GM12874 (cell line): ENCODE results near the gene LRRC8E.

Experiments
- CTCF ChIP-seq: IDR thresholded peaks from 2 replicates; pipeline ENCODE4 v1.5.1; 2011; ENCODE audit warnings: low read depth, mild to moderate bottlenecking, control low read depth, low read length, moderate library complexity; ENCODE audit not compliant: insufficient read depth

The LRRC8E gene

GRCh38 chr19:7921302-7921966 is 33.1 kb downstream of the LRRC8E start:
- TF ChIP-seq CTCF: no peak

- TF ChIP-seq CTCF: no peak
Observed at GRCh38 chr19:7921967-7922835, 33.9 kb downstream of the LRRC8E start.

- TF ChIP-seq CTCF: no peak
Observed at GRCh38 chr19:7922836-7923195, 34.5 kb downstream of the LRRC8E start.

- no peak for TF ChIP-seq CTCF
Observed at GRCh38 chr19:7923295-7924191, 35.2 kb downstream of the LRRC8E start.

GRCh38 chr19:7924241-7924640 is 35.9 kb downstream of the LRRC8E start:
- TF ChIP-seq CTCF: no peak

GRCh38 chr19:7924651-7925170 is 36.4 kb downstream of the LRRC8E start:
- TF ChIP-seq CTCF: no peak
